ENCODE measurements around the gene BBX. TPM values are rescaled to one million over a fixed set of nuclear protein-coding genes. Genes with fewer than 3 reads are reported as not detected.
A peak's percentile ranks its signal among the peaks of the same experiment; 100 is the strongest.

The BBX gene
- total and polyA plus RNA-seq, 2 experiments from 2014 or later = 52.4 to 60.8 TPM

- no peaks in the 10 kb centered on the region for H3K27me3 ChIP-seq (replicated peaks; ENCODE audit: insufficient read depth)
- H2AFZ ChIP-seq = no peak overlapping the region
- no peak overlapping the region for H3K9ac ChIP-seq
- no peak overlapping the region for H3K27ac ChIP-seq
- TF ChIP-seq EZH2phosphoT487 (IDR thresholded peaks at IDR 0.05; ENCODE audit: insufficient read depth, low read depth) (no peak), EZH2 (IDR thresholded peaks at IDR 0.05; ENCODE audit: insufficient read depth, poor library complexity, severe bottlenecking) (no peak)
- H3K4me1 ChIP-seq (ENCODE audit: insufficient read depth) = peaks cover 49% of the 10 kb centered on the region
- H3K4me2 ChIP-seq (ENCODE audit: unreplicated experiment) = peak overlapping the region; percentile 89
- H3K4me3 ChIP-seq = no peak overlapping the region
- no peaks in the 10 kb centered on the region for H3K9me3 ChIP-seq (ENCODE audit: low read depth)
- in situ Hi-C loops (cut with MboI) = no loop called here
- no peaks in the 10 kb centered on the region; the same call in 1 of the 2 replicates for H4K20me1 ChIP-seq (ENCODE audit: insufficient read depth)
- no peaks in the 10 kb centered on the region for H3K36me3 ChIP-seq (ENCODE audit: low read depth)
- DNase-seq = no peak
- WGBS, 2 experiments (ENCODE audit: low coverage in 1 of 2, low lambda C conversion rate in 2 of 2, missing lambda C conversion rate in 2 of 2) = 18 to 21% methylated on average over 2 of the region's 2 CpGs
- peaks cover 34% of the 10 kb centered on the region for H3F3A ChIP-seq (ENCODE audit: insufficient read depth)
- 0 out of 2 replicates have a peak, but pooled peaks cover 4% of the 10 kb centered on the region for H3K79me2 ChIP-seq (ENCODE audit: insufficient read depth)
- H3K9me2 ChIP-seq (ENCODE audit: insufficient read depth) = no peaks in the 10 kb centered on the region
Measured at GRCh38 chr3:107663266-107663665, 140.5 kb downstream of the BBX start.

GRCh38 chr3:107664614-107665013 is 141.9 kb downstream of the BBX start:
- Histone ChIP-seq H4K20me1 (ENCODE audit: insufficient read depth) (no peaks in the 10 kb centered on the region; the same call in 1 of the 2 replicates), H3F3A (ENCODE audit: insufficient read depth) (peaks cover 28% of the 10 kb centered on the region), H3K79me2 (ENCODE audit: insufficient read depth) (0 out of 2 replicates have a peak, but pooled peaks cover 4% of the 10 kb centered on the region), H3K9me2 (ENCODE audit: insufficient read depth) (no peaks in the 10 kb centered on the region), H3K9ac (no peak overlapping the region), H3K27me3 (replicated peaks; ENCODE audit: insufficient read depth) (no peaks in the 10 kb centered on the region), H3K9me3 (ENCODE audit: low read depth) (no peaks in the 10 kb centered on the region), H3K4me2 (ENCODE audit: unreplicated experiment) (no peak overlapping the region), H3K4me3 (no peak overlapping the region), H3K27ac (no peak overlapping the region), H3K4me1 (ENCODE audit: insufficient read depth) (peaks cover 53% of the 10 kb centered on the region), H3K36me3 (ENCODE audit: low read depth) (no peaks in the 10 kb centered on the region), H2AFZ (no peak overlapping the region)
- in situ Hi-C loops (cut with MboI) = no loop called here
- TF ChIP-seq EZH2 (IDR thresholded peaks at IDR 0.05; ENCODE audit: insufficient read depth, poor library complexity, severe bottlenecking) = no peak
- no peak for TF ChIP-seq EZH2phosphoT487 (IDR thresholded peaks at IDR 0.05; ENCODE audit: insufficient read depth, low read depth)
- DNase-seq = no peak
- 83 to 96% methylated on average over 2 of the region's 2 CpGs for WGBS, 2 experiments (ENCODE audit: low coverage in 1 of 2, low lambda C conversion rate in 2 of 2, missing lambda C conversion rate in 2 of 2)

- Histone ChIP-seq H3K9me2 (ENCODE audit: insufficient read depth) (no peaks in the 10 kb centered on the region), H3K79me2 (ENCODE audit: insufficient read depth) (0 out of 2 replicates have a peak, but pooled peaks cover 4% of the 10 kb centered on the region), H3K9me3 (ENCODE audit: low read depth) (no peaks in the 10 kb centered on the region), H3K36me3 (ENCODE audit: low read depth) (no peaks in the 10 kb centered on the region), H3K27me3 (replicated peaks; ENCODE audit: insufficient read depth) (no peaks in the 10 kb centered on the region), H3K27ac (no peak overlapping the region), H3K4me1 (ENCODE audit: insufficient read depth) (peaks cover 53% of the 10 kb centered on the region), H3F3A (ENCODE audit: insufficient read depth) (peaks cover 28% of the 10 kb centered on the region), H4K20me1 (ENCODE audit: insufficient read depth) (no peaks in the 10 kb centered on the region), H3K4me3 (no peak overlapping the region), H2AFZ (no peak overlapping the region), H3K4me2 (ENCODE audit: unreplicated experiment) (no peak overlapping the region), H3K9ac (no peak overlapping the region)
- WGBS, 2 experiments (ENCODE audit: low coverage in 1 of 2, low lambda C conversion rate in 2 of 2, missing lambda C conversion rate in 2 of 2) = 72% methylated on average over 4 of the region's 4 CpGs
- in situ Hi-C loops (cut with MboI) = no loop called here
- no peak for DNase-seq
- TF ChIP-seq EZH2 (IDR thresholded peaks at IDR 0.05; ENCODE audit: insufficient read depth, poor library complexity, severe bottlenecking) (no peak), EZH2phosphoT487 (IDR thresholded peaks at IDR 0.05; ENCODE audit: insufficient read depth, low read depth) (no peak)
Measured at GRCh38 chr3:107665351-107665750, 142.6 kb downstream of the BBX start.

- DNase-seq = no peak
- 0 out of 2 replicates have a peak, but pooled peaks cover 4% of the 10 kb centered on the region for H3K79me2 ChIP-seq (ENCODE audit: insufficient read depth)
- WGBS, 2 experiments (ENCODE audit: low coverage in 1 of 2, low lambda C conversion rate in 2 of 2, missing lambda C conversion rate in 2 of 2) = 85 to 86% methylated on average over 2 of the region's 2 CpGs
Measured at GRCh38 chr3:107666853-107667252, 144.1 kb downstream of the BBX start.

More at GRCh38 chr3:107666853-107667252, 144.1 kb downstream of the BBX start:
- peaks cover 19% of the 10 kb centered on the region for H3F3A ChIP-seq (ENCODE audit: insufficient read depth)
- H4K20me1 ChIP-seq (ENCODE audit: insufficient read depth) = no peaks in the 10 kb centered on the region
- H2AFZ ChIP-seq = no peak overlapping the region
- H3K36me3 ChIP-seq (ENCODE audit: low read depth) = no peaks in the 10 kb centered on the region
- H3K4me3 ChIP-seq = no peak overlapping the region
- H3K27me3 ChIP-seq (replicated peaks; ENCODE audit: insufficient read depth) = no peaks in the 10 kb centered on the region
- no peaks in the 10 kb centered on the region for H3K9me3 ChIP-seq (ENCODE audit: low read depth)
- peaks cover 49% of the 10 kb centered on the region for H3K4me1 ChIP-seq (ENCODE audit: insufficient read depth)
- TF ChIP-seq EZH2phosphoT487 (IDR thresholded peaks at IDR 0.05; ENCODE audit: insufficient read depth, low read depth) = no peak
- no peak for TF ChIP-seq EZH2 (IDR thresholded peaks at IDR 0.05; ENCODE audit: insufficient read depth, poor library complexity, severe bottlenecking)
- no peak overlapping the region for H3K4me2 ChIP-seq (ENCODE audit: unreplicated experiment)
- H3K9ac ChIP-seq = no peak overlapping the region
- no peak overlapping the region for H3K27ac ChIP-seq
- H3K9me2 ChIP-seq (ENCODE audit: insufficient read depth) = no peaks in the 10 kb centered on the region
- in situ Hi-C loops (cut with MboI) = no loop called here

All from GM23248 (cell line).